OCI-LY3 (cell line): ENCODE data around the gene PIAS4.

Source experiments
- H2AFZ ChIP-seq: fragments of 200-600, 300-600 bp; shearing (Covaris generic); 2 replicates; pipeline ENCODE4 v1.6.0; 2014; ENCODE audit warnings: antibody characterized with exemption, low read depth, low read length
- H3K27ac ChIP-seq: fragments of 200-600, 300-600 bp; sonication (generic); 2 replicates; pipeline ENCODE4 v1.5.1; 2014; ENCODE audit warnings: mild to moderate bottlenecking, low read length, moderate library complexity, mixed read lengths
- H3K27me3 ChIP-seq: fragments of 200-600, 300-600 bp; sonication (generic); 2 replicates; pipeline ENCODE4 v1.6.1; 2014; ENCODE audit warnings: low read depth, low read length, mixed read lengths
- H3K36me3 ChIP-seq: fragments of 200-600, 300-600 bp; sonication (generic); replicated peaks from 2 replicates; pipeline ENCODE3; 2014; ENCODE audit warnings: low read depth, low read length, mixed read lengths
- H3K4me1 ChIP-seq: fragments of 300-600, 200-600 bp; sonication (generic); 2 replicates; pipeline ENCODE4 v1.6.1; 2014; ENCODE audit warnings: low read length, mixed read lengths
- H3K4me2 ChIP-seq: fragments of 200-600, 300-600 bp; sonication (generic); 2 replicates; pipeline ENCODE4 v1.6.1; 2014; ENCODE audit warnings: low read length, mixed read lengths
- H3K4me3 ChIP-seq: fragments of 300-600, 200-600 bp; sonication (generic); 2 replicates; pipeline ENCODE4 v1.5.1; 2014; ENCODE audit warnings: antibody characterized with exemption, mild to moderate bottlenecking, low read length, moderate library complexity
- H3K79me2 ChIP-seq: fragments of 300-600, 200-600 bp; shearing (Covaris generic); 2 replicates; pipeline ENCODE4 v1.6.1; 2014; ENCODE audit warnings: mild to moderate bottlenecking, low read length, mixed read lengths
- H3K9ac ChIP-seq: fragments of 300-600, 200-600 bp; shearing (Covaris generic); 2 replicates; pipeline ENCODE4 v1.6.0; 2014; ENCODE audit warnings: mild to moderate bottlenecking, low read length, moderate library complexity
- H3K9me3 ChIP-seq: fragments of 200-600, 300-600 bp; shearing (Covaris generic); 2 replicates; pipeline ENCODE4 v1.6.1; 2014; ENCODE audit warnings: low read length, mixed read lengths; ENCODE audit not compliant: insufficient read depth
- H4K20me1 ChIP-seq: fragments of 200-600, 300-600 bp; sonication (generic); 2 replicates; pipeline ENCODE4 v1.6.1; 2016; ENCODE audit warnings: low read length, mixed read lengths; ENCODE audit not compliant: insufficient read depth
- CTCF ChIP-seq: fragments of 200-600, 300-600 bp; sonication (generic); IDR thresholded peaks from 2 replicates; pipeline ENCODE4 v1.5.1; 2014; ENCODE audit warnings: antibody characterized with exemption, low read length, low read depth
- EZH2phosphoT487 ChIP-seq: fragments of 200-600 bp; shearing (Covaris generic); IDR thresholded peaks from 2 replicates; pipeline ENCODE4 v1.6.1; 2018; ENCODE audit warnings: antibody characterized with exemption, mixed run types, low read depth

PIAS4 gene

DNA sequence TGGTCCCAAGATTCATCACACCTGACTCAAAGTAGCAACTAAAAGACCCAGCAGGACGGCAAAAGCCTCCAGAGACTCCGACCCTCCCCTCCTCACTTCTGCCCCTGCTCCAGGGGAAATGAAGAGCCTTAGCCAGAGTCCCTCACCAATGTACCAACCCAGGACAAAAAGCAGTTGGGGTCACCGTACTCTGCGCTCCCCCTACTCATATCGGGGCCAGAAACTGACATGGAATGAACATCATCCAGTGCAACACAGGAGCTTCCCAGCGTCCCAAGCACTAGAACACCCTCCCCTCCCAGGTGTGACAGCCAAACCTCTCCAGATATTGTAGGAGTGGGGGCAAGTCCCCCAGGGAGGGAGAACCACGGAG is 24.0 kb upstream of the PIAS4 start:
- H3K36me3 ChIP-seq, result peaks cover 63% of the 10 kb centered on the region
- peak overlapping the region; percentile 95 for H3K4me2 ChIP-seq
- H3K9ac ChIP-seq, result peak overlapping the region; percentile 95
- TF ChIP-seq EZH2phosphoT487, result no peak
- no peak for TF ChIP-seq CTCF
- H3K27me3 ChIP-seq, result no peaks in the 10 kb centered on the region
- no peaks in the 10 kb centered on the region for H3K9me3 ChIP-seq
- H3K4me3 ChIP-seq, result peak overlapping the region; percentile 90
- H2AFZ ChIP-seq, result no peak overlapping the region
- peaks cover 65% of the 10 kb centered on the region for H4K20me1 ChIP-seq
- H3K4me1 ChIP-seq, result peaks cover 25% of the 10 kb centered on the region
- H3K79me2 ChIP-seq, result peaks cover 69% of the 10 kb centered on the region
- peak overlapping the region; percentile 76 for H3K27ac ChIP-seq

DNA sequence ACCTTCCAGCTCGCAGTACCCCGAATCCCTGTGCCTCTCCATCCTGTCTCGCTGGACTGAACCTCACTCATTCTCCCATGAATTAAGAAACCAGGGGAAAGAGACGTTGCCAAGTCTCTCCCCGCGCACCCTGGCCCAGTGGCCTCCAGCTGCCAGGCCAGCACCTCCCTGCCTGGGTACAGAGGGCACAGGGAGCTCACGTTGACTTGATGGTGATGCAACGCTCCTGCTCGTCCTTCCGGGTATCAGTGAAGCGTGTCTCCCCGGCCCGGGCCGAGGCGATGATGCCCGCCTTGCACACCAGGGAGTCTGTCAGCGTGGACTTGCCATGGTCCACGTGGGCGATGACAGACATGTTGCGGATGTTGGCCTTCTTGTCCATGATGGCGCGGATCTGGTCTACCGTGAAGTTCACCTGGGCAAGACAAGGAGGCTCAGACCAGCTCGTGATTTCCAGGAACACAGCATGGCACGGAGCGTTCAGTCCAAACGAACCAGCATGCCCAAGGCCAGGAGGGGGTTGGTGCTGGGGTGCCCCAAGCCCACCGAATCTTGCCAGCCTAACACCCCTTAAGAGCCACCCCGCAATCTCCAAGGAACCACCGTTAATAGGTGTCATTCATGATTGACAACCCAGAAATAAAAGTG is 23.5 kb upstream of the PIAS4 start:
- no peaks in the 10 kb centered on the region for H3K27me3 ChIP-seq
- H3K36me3 ChIP-seq, result peaks cover 61% of the 10 kb centered on the region
- peaks cover 61% of the 10 kb centered on the region for H4K20me1 ChIP-seq
- TF ChIP-seq CTCF (no peak), EZH2phosphoT487 (no peak)
- peak overlapping the region; percentile 90 for H3K4me3 ChIP-seq
- H2AFZ ChIP-seq, result no peak overlapping the region
- H3K9ac ChIP-seq, result peak overlapping the region; percentile 95
- peak overlapping the region; percentile 76 for H3K27ac ChIP-seq
- H3K4me1 ChIP-seq, result peaks cover 26% of the 10 kb centered on the region
- H3K79me2 ChIP-seq, result peaks cover 66% of the 10 kb centered on the region
- H3K4me2 ChIP-seq, result peak overlapping the region; percentile 95
- no peaks in the 10 kb centered on the region for H3K9me3 ChIP-seq

DNA sequence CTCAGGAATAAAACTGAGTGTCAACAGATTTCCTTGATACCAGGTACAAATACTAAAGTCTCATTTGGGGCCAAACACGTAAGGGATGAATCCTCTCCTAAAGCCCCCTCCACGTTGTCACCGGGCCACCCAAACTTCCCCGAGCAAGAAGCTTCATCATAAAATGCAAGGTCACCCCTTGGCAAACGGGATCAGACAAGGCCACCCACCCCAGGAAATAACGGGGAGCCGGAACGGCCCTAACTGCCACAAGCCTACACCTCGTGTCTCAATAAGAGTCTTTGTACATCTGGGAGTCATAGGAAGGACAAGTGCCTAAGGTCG is 23.0 kb upstream of the PIAS4 start:
- H3K27me3 ChIP-seq, result no peaks in the 10 kb centered on the region
- H2AFZ ChIP-seq, result no peak overlapping the region
- peaks cover 31% of the 10 kb centered on the region for H3K4me1 ChIP-seq
- H3K4me3 ChIP-seq, result peak overlapping the region; percentile 90
- TF ChIP-seq EZH2phosphoT487 (no peak), CTCF (no peak)
- H3K4me2 ChIP-seq, result peak overlapping the region; percentile 95
- peaks cover 56% of the 10 kb centered on the region for H4K20me1 ChIP-seq
- peaks cover 61% of the 10 kb centered on the region for H3K79me2 ChIP-seq
- peak overlapping the region; percentile 76 for H3K27ac ChIP-seq
- H3K36me3 ChIP-seq, result peaks cover 56% of the 10 kb centered on the region
- H3K9ac ChIP-seq, result peak overlapping the region; percentile 95
- H3K9me3 ChIP-seq, result no peaks in the 10 kb centered on the region

DNA sequence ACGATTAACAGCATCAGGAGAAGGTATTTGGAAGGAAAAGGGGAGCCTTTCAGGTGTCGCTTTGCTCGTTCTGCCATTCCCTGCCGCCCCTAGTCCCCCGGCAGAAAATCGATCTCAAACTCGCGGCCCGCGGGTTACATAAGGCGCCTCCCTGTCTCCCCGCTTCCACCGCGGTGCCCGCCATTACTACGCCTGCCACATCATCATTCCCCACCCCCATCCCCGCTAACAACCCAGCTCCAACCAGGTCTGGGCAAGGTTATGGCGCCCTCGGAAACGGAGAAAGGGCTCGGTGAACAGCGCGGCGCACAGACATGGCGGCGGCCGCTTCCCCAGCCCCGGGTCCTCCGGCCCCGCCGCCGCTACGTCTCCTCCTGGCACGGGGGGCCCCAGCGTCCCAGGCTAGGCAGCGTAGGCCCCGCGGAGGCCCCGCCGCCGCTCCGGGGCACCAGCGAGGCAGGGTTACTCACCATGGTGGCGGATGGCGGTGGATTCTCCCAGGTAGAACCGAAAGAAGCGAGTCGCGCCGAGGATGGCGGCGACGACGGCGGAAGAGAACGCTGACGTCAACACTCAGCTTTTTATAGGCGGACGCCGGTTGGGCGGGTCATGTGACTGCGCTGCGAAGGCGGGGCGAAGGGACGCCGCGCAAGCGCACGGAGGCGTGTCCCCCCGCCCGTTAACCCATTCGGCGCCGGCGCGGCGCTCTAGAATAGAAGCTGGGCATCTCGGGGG is 22.5 kb upstream of the PIAS4 start, which contains the start of gene EEF2:
TSS of gene EEF2 (minus strand) at position 556 of the 735 bp plus-strand sequence. CDS start at position 473, 83 bp downstream.
- Histone ChIP-seq H3K9me3 (no peaks in the 10 kb centered on the region), H3K79me2 (peaks cover 56% of the 10 kb centered on the region), H3K27me3 (no peaks in the 10 kb centered on the region), H3K36me3 (peaks cover 50% of the 10 kb centered on the region), H3K4me2 (peak within 1 kb of the TSS; percentile 98), H3K4me1 (peaks cover 33% of the 10 kb centered on the region), H2AFZ (peak within 1 kb of the TSS; percentile 93), H4K20me1 (peaks cover 51% of the 10 kb centered on the region), H3K4me3 (peak within 1 kb of the TSS; percentile 90), H3K27ac (peak within 1 kb of the TSS; percentile 82), H3K9ac (peak within 1 kb of the TSS; percentile 95)
- TF ChIP-seq CTCF (no peak), EZH2phosphoT487 (no peak)
